ENCODE results near the gene MAGT1. TPM values are rescaled to one million over a fixed set of nuclear protein-coding genes. Genes with fewer than 3 reads are reported as not detected.

The MAGT1 gene
- total RNA-seq, 4 donors from 2014 or later: 20.8 to 33.0 (median 26.8) TPM

DNA sequence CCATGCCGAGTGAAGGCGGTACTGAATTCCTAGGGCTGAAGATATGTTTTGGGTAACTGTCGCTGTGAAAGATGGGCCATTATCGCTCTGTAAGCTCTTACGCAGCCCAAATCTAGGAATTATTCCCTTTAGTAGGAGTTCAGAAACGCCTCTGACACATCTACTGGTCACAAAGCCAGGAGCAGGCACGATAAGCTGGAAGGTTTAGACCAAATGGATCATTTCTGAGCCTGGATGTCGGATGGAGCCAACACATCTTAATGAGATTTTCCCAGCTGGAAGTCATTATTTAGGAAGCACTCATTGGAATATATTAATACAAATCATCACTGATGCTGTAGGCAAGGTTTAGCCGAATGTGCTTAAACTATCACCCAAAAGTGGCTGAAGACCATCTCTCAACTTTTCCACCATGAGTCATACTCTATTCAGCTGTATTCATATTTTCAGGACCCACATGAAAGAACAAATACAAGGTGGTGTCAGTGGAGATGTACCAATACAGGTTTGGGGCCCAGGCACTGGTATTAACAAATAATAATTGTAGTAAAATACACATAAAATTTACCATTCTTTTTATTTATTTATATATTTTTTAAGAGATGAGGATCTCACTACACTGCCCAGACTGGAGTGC is 75.0 kb downstream of the MAGT1 start:
- H3K27ac ChIP-seq (replicated peaks in 1 of 4): no peak overlapping the region
- H3K9me3 ChIP-seq: no peaks in the 10 kb centered on the region
- H3K4me1 ChIP-seq: no peaks in the 10 kb centered on the region
- peaks cover 0 to 8% (median 3%) of the 10 kb centered on the region in 4 donors for H3K36me3 ChIP-seq
- TF ChIP-seq POLR2A (IDR thresholded peaks at IDR 0.05; ENCODE audit: low read depth): no peak
- TF ChIP-seq EP300 (IDR thresholded peaks at IDR 0.05): no peak
- TF ChIP-seq POLR2AphosphoS5 (IDR thresholded peaks at IDR 0.05): no peak
- TF ChIP-seq, protein P1, sequence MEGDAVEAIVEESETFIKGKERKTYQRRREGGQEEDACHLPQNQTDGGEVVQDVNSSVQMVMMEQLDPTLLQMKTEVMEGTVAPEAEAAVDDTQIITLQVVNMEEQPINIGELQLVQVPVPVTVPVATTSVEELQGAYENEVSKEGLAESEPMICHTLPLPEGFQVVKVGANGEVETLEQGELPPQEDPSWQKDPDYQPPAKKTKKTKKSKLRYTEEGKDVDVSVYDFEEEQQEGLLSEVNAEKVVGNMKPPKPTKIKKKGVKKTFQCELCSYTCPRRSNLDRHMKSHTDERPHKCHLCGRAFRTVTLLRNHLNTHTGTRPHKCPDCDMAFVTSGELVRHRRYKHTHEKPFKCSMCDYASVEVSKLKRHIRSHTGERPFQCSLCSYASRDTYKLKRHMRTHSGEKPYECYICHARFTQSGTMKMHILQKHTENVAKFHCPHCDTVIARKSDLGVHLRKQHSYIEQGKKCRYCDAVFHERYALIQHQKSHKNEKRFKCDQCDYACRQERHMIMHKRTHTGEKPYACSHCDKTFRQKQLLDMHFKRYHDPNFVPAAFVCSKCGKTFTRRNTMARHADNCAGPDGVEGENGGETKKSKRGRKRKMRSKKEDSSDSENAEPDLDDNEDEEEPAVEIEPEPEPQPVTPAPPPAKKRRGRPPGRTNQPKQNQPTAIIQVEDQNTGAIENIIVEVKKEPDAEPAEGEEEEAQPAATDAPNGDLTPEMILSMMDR (IDR thresholded peaks at IDR 0.05): no peak
- DNase-seq (ENCODE audit: extremely low spot score): no peak
- intact Hi-C loops (cut with DNase I): no loop called here
- 55% methylated on average over 9 of the region's 9 CpGs for WGBS
- no peak overlapping the region for H3K4me3 ChIP-seq
- H3K27me3 ChIP-seq: no peaks in the 10 kb centered on the region

DNA sequence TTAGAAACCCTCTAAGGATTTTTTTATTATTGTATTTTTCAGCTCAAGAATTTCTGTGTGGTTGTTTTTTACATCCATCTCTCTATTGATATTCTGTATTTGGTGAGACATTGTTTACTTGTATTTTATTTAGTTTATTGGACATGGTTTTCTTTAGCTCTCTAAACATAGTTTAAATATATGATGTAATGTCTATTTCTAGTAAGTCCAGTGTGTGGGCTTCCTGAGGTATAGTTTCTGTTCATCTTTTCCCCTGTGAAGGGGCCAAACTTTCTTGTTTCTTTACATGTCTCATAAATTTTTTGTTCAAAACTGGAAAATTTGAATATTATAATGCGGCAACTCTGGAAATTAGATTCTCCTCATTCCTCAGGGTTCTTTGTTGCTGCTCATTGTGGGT is 81.0 kb downstream of the MAGT1 start:
- Histone ChIP-seq H3K4me3 (no peak overlapping the region), H3K27me3 (no peaks in the 10 kb centered on the region), H3K36me3 (no peaks in the 10 kb centered on the region), H3K27ac (replicated peaks in 1 of 4) (no peak overlapping the region), H3K9me3 (no peaks in the 10 kb centered on the region), H3K4me1 (no peaks in the 10 kb centered on the region)
- WGBS: 93% methylated on average over 1 of the region's 1 CpG
- DNase-seq (ENCODE audit: extremely low spot score): no peak
- no peak for TF ChIP-seq POLR2AphosphoS5 (IDR thresholded peaks at IDR 0.05)
- no peak for TF ChIP-seq POLR2A (IDR thresholded peaks at IDR 0.05; ENCODE audit: low read depth)
- TF ChIP-seq EP300 (IDR thresholded peaks at IDR 0.05): no peak
- intact Hi-C loops (cut with DNase I): no loop called here

DNA sequence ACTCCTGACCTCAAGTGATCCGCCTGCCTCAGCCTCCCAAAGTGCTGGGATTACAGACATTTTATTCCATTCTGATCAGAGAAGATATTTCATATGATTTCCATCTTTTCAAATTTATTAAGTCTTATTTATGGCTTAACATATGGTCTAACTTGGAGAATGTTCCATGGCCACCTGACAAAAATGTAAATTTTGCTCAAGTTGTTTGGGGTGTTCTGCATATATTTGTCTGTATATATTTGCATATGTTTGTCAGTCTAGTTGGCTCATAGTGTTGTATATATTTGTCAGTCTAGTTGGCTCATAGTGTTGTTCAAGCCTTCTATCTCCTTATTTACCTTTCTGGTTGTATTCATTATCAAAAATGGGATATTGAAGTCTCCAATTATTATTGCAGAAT is 93.0 kb downstream of the MAGT1 start:
- H3K27ac ChIP-seq (replicated peaks in 1 of 4): no peak overlapping the region

DNA sequence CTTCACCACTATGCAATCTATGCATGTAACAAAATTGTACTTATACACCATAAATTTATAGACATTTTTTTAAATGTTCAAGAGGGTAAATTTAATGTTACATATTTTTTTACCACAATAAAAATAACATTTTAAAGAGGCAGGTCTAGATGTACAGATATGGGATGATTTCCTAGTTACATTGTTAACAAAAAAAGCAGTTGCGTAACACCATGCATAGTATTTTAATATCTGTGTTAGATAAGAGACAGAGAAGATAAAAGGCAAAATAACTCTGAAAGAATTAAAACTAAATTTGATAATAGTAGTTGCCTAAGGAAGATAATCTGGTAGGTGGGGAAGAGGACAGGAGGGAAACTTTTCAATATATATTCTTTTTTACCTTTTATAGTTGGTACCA is 100.1 kb downstream of the MAGT1 start:
- Histone ChIP-seq H3K27ac (replicated peaks in 1 of 4) (no peak overlapping the region), H3K36me3 (no peaks in the 10 kb centered on the region), H3K9me3 (no peaks in the 10 kb centered on the region), H3K27me3 (no peaks in the 10 kb centered on the region), H3K4me1 (no peaks in the 10 kb centered on the region), H3K4me3 (no peak overlapping the region)
- intact Hi-C loops (cut with DNase I): no loop called here
- WGBS: 88% methylated on average over 1 of the region's 1 CpG
- no peak for TF ChIP-seq POLR2AphosphoS5 (IDR thresholded peaks at IDR 0.05)
- TF ChIP-seq, protein P1 (IDR thresholded peaks at IDR 0.05): no peak
- TF ChIP-seq POLR2A (IDR thresholded peaks at IDR 0.05; ENCODE audit: low read depth): no peak
- no peak for TF ChIP-seq EP300 (IDR thresholded peaks at IDR 0.05)
- no peak for DNase-seq (ENCODE audit: extremely low spot score)

More for the DNA sequence above, 93.0 kb downstream of the MAGT1 start:
- H3K4me3 ChIP-seq: no peak overlapping the region
- TF ChIP-seq POLR2A (IDR thresholded peaks at IDR 0.05; ENCODE audit: low read depth): no peak
- TF ChIP-seq EP300 (IDR thresholded peaks at IDR 0.05): no peak
- TF ChIP-seq, protein P1 (IDR thresholded peaks at IDR 0.05): no peak
- TF ChIP-seq POLR2AphosphoS5 (IDR thresholded peaks at IDR 0.05): no peak
- H3K27me3 ChIP-seq: no peaks in the 10 kb centered on the region
- H3K4me1 ChIP-seq: no peaks in the 10 kb centered on the region
- 70% methylated on average over 1 of the region's 1 CpG for WGBS
- DNase-seq (ENCODE audit: extremely low spot score): no peak
- intact Hi-C loops (cut with DNase I): no loop called here
- no peaks in the 10 kb centered on the region for H3K9me3 ChIP-seq
- no peaks in the 10 kb centered on the region for H3K36me3 ChIP-seq

DNA sequence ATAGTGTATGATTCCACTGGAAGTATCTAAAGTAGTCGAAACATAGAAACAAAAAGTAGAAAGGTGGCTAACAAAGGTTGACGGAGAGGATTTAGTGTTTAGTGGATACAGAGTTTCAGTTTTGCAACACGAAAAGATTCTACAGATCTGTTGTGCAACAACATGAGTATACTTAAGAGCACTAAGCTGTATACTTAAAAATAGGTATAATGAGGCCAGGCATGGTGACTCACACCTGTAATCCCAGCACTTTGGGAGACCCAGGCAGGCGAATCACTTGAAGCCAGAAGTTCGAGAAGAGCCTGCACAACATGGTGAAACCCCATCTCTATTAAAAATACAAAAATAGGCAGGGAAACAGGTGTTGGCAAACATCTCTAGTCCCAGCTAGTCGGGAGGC is 101.3 kb downstream of the MAGT1 start:
- DNase-seq (ENCODE audit: extremely low spot score): no peak
- Histone ChIP-seq H3K36me3 (no peaks in the 10 kb centered on the region), H3K4me1 (no peaks in the 10 kb centered on the region), H3K27me3 (no peaks in the 10 kb centered on the region), H3K27ac (replicated peaks in 1 of 4) (no peak overlapping the region), H3K9me3 (no peaks in the 10 kb centered on the region), H3K4me3 (no peak overlapping the region)
- intact Hi-C loops (cut with DNase I): no loop called here
- TF ChIP-seq EP300 (IDR thresholded peaks at IDR 0.05) (no peak), POLR2A (IDR thresholded peaks at IDR 0.05; ENCODE audit: low read depth) (no peak), POLR2AphosphoS5 (IDR thresholded peaks at IDR 0.05) (no peak)
- TF ChIP-seq, protein P1 (IDR thresholded peaks at IDR 0.05): no peak
- 86% methylated on average over 6 of the region's 6 CpGs for WGBS

Measured in esophagus muscularis mucosa (tissue), 4 donors.